Subcutaneous adipose tissue (tissue), 4 donors: ENCODE measurements around the gene ADGRA3. TPM values are rescaled to one million over a fixed set of nuclear protein-coding genes. Genes with fewer than 3 reads are reported as not detected.

Source experiments
- CTCF ChIP-seq: fragments of 450-650 bp; IDR thresholded peaks from one replicate; pipeline ENCODE4 v1.5.1; 2016; ENCODE audit warnings: low read depth, mild to moderate bottlenecking, control low read depth, antibody characterized with exemption, moderate library complexity
- total RNA-seq, 4 donors: library from RNA; depleted of rRNA; stranded (reverse); fragments of >200 nt; gene quantifications; one replicate each; pipeline ENCODE4 v1.1.0, GENCODE V29; 2016

Gene ADGRA3
- total RNA-seq, 4 donors from 2014 or later: 19.2 to 36.3 (median 29.1) TPM

GRCh38 chr4:22510750-22511149 is 5.1 kb downstream of the ADGRA3 start:
- TF ChIP-seq CTCF: no peak

- no peak for TF ChIP-seq CTCF
These were observed 7.5 kb downstream of the ADGRA3 start for GRCh38 chr4:22508376-22508775.

GRCh38 chr4:22504922-22505321 is 10.9 kb downstream of the ADGRA3 start:
- no peak for TF ChIP-seq CTCF

GRCh38 chr4:22504447-22504846 is 11.4 kb downstream of the ADGRA3 start:
- no peak for TF ChIP-seq CTCF

GRCh38 chr4:22502895-22503814 is 12.7 kb downstream of the ADGRA3 start:
- TF ChIP-seq CTCF: no peak

GRCh38 chr4:22501715-22502095 is 14.2 kb downstream of the ADGRA3 start:
- no peak for TF ChIP-seq CTCF

- no peak for TF ChIP-seq CTCF
These were observed 14.8 kb downstream of the ADGRA3 start for GRCh38 chr4:22500831-22501714.
